GM12874 (cell line): ENCODE results near the gene HEXD.

ENCODE experiments used
- CTCF ChIP-seq: IDR thresholded peaks from 2 replicates; pipeline ENCODE4 v1.5.1; 2011; ENCODE audit warnings: low read depth, mild to moderate bottlenecking, control low read depth, low read length, moderate library complexity; ENCODE audit not compliant: insufficient read depth

The HEXD gene

GRCh38 chr17:82419540-82419939 is 1.4 kb downstream of the HEXD start:
- TF ChIP-seq CTCF, result no peak

GRCh38 chr17:82424001-82424862 is 6.1 kb downstream of the HEXD start:
- TF ChIP-seq CTCF, result peak; percentile 77

- no peak for TF ChIP-seq CTCF
These were observed 6.7 kb downstream of the HEXD start for GRCh38 chr17:82424863-82425159.

GRCh38 chr17:82428546-82428945 is 10.4 kb downstream of the HEXD start:
- TF ChIP-seq CTCF, result no peak

GRCh38 chr17:82429824-82430223 is 11.7 kb downstream of the HEXD start:
- no peak for TF ChIP-seq CTCF

GRCh38 chr17:82432017-82432416 is 13.9 kb downstream of the HEXD start:
- no peak for TF ChIP-seq CTCF

GRCh38 chr17:82433560-82434215 is 15.5 kb downstream of the HEXD start:
- no peak for TF ChIP-seq CTCF
